ENCODE data around the gene ANKMY1.

ANKMY1 gene

GRCh38 chr2:240455647-240456446 is 101.9 kb downstream of the ANKMY1 start:
- no peak for DNase-seq

DNA sequence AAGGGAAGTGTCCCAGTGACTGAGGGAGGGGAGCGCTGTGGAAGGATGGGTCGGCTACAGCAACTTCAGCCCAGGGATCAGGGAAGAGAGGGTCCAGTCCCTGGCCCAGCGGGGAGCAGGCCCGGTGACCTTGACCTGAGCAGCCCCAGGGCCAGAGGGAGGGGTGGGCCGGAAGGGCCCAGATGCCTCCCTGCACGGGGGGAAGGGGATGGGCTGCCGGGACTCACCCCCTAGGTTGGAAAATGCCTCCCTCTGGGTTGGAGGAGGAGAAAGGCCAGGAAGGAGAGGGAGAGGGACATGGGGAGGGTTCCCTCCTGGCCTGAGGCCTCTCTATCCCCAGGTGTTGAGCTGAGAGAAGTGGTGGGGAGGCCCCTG is 102.5 kb downstream of the ANKMY1 start:
- no peak for DNase-seq

- DNase-seq: no peak
Observed at GRCh38 chr2:240454106-240454901, 103.5 kb downstream of the ANKMY1 start.

GRCh38 chr2:240453461-240454105 is 104.2 kb downstream of the ANKMY1 start:
- no peak for DNase-seq

DNA sequence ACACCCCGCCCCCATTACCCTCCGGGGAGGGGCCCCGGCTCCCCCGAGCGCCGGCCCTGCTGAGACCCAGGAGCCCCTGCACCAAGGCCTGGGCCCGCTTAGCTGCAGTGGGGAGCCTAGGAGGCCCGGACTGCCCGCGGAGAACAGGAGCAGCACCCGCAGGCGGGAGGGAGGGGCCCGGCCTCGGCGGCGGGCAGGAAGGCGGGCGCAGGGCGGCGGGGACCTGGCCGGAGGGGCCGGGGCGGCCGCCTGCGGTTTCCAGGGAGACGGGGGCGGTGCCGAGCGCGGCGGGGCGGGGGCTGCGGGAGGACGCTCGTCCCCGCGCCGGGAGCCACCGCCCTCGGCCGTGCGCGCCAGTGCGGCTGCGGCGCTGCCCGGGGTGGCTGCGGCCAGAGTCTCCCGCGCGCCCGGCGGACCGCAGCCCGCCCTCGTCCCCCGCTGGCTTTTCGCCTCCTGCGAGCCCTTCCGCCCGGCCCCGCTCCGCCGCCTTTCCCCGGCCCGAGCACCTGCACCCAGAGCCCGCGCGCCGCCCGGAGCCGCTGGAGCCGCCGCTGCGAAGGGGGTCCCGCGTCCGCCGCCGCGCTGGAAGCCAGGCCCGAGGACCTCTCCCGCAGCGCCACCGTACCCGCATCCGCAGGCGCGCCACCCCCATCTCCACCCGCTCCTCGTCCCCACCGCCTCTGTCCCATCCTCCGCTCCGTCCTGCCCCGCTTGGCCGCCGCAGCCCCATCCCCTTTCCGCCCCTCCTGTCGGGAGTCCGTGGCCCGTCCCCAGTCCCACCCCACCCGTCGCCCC is 105.1 kb downstream of the ANKMY1 start:
- no peak for DNase-seq

- DNase-seq: no peak
Observed at GRCh38 chr2:240451791-240452461, 105.9 kb downstream of the ANKMY1 start.

DNA sequence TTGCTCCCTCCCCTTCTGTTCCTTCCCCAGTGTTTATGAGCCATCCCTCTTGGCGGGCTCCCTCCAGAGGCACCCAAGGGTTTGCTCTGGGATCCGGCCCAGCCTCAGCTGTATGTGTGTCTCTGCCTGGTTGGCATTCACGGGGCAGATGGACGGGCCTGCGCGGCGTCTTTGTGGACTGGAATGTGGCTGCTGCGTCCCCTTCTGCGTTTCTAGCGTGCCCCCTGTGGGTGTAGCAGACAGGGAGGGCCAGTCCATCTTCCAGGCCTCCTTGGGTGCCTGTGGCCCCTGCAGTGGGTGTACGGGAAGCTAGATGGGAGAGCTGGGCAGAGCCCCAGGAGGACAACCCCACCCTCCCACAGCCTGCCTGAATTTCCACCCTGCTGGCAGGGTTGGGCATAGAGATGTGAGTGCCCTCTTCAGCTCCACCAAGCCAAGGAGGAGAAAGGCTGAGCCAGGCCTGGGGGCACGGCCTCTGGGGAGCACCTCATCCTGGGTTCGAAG is 106.6 kb downstream of the ANKMY1 start:
- no peak for DNase-seq

- no peak for DNase-seq
Observed at GRCh38 chr2:240450532-240451107, 107.2 kb downstream of the ANKMY1 start.

- DNase-seq: no peak
Observed at GRCh38 chr2:240449764-240450531, 107.8 kb downstream of the ANKMY1 start.

DNA sequence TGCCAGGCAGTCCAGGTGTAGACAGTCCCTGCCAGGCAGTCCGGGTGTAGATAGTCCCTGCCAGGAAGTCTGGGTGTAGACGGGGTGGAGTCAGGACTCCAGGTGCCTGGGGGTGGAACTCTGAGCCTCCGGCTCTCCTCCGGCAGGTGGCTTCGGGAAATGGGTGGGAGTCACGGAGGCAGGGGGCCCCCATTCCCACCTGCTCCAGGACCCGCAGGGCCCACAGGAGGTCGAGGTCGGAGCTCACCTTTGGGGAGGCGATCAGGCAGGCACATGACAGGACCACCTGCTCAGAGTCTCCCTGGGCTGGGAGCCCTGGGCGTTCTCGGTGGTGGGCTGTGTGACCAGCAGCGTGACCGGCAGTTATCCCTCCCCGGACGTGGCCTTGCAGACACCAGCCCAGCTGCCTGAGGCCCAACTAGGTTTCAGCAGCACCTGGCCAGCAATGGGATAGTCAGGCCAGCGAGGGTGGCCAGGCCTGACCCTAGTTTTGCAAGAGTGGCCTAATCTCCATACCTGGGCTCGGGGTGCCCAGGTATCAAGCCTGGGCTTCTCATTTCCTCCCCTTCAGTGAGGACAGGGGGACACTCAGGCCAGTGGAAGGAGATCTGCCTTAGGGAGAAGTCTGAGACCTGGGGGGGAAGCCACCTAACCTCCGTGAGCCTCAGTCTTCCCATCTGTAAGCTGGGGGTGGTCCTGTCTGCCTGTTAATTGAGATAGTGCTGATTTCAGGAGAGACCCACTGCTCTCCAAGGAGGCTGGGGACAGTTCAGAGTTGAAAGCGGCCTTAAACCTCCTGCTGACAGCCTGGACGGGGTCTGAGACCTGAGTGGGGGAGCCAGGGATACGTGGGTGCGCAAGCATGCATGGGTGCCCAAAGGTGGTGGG is 109.2 kb downstream of the ANKMY1 start:
- DNase-seq: no peak

DNA sequence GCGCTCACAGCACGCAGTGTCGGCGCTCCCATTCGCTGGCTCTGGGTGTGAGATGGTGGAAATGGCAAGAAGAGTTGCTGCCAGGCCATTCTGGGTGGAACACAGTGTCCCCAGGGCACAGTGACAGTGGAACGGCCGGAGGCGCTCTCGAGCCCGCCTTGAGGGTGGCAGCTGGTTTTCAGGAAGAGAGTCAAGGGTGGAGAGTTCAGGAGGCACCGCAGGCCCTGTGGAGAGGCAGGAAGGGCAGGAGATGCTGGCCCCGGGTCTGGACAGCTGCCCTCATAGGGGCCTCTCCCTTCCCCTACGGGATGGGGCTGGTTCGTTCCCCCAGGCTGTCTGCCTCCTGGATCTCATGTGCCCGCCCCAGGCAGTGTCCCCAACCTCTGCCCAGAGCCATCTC is 109.9 kb downstream of the ANKMY1 start:
- no peak for DNase-seq

- DNase-seq: no peak
Observed at GRCh38 chr2:240447331-240447730, 110.5 kb downstream of the ANKMY1 start.

DNA sequence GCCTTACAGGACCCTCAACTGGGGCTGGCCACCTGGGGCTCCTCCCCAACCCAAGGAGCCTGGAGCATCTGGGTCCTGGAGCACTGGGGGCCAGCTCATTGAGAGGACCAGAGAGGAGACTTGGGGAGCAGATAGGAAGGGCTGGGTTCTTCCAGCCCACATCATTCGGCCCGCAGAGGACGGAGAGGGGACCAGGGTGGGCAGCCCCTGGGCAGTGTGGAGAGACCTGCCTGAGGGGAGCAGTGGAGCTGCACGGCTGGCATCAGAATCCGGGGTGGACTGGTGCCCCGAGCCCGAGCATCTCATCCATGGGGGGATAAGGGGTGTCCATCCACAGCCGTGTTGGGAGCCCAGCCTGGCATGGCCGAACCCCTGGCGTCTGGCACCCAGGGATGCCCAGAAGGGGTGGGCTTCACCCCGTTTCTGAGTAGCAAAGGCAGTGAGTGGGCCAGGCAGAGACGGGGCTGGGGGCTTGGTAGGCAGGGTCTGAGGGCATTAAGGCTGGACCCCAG is 111.1 kb downstream of the ANKMY1 start:
- DNase-seq: no peak

DNA sequence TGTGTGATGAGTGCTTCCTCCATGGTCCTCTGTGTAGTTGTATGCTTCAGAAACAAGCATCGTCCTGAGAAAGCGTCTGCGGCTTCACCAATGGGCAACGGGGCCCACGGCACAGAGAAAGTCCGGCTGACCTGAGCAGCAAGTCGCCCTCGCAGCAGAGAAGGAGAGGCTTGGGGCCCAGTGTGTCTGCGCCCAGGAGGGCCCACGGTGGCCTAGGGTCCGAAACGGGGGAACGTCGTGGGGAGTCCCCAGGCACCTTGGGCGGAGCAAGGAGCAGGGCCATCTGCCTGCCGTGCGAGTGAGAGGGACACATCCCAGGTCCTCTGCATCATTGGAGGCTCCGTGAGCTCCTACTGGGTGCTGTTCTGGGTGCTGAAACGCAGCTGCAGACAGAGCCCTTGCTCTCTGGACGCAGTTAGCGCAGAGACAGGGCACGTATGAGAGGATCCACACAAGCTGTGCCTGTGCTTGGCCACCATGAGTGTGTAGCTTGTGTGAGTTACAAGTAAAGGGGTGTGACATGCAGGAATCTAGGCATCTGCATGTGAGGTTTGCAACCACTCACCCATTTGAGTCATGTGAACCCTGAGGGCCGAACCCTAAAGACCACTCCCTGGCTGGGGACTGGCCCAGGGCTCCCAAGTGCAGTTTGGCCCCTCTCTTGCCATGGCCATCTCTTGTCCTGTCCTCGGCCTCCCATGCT is 111.7 kb downstream of the ANKMY1 start:
- DNase-seq: no peak

DNA sequence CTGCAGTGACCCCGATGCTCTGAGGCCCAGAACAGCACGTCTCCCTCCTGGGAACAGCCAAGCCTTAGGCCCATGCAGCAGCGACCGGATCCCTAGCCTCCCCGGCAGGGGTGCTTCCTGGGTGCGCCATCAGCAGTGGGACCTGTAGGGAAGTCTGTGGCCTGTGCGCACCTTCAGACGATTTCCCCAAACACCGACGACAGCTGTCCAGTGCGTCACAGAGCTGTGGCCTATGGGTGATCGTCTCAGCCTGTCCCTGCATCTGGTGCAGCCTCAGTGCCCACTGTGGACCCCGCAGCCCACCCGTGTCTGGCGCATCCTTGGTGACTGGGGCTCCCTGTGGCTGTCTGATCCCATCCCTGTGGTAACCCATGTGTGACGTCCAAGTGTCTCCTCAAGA is 113.3 kb downstream of the ANKMY1 start:
- no peak for DNase-seq

GRCh38 chr2:240443891-240444301 is 113.9 kb downstream of the ANKMY1 start:
- no peak for DNase-seq

GRCh38 chr2:240442891-240443715 is 114.7 kb downstream of the ANKMY1 start:
- DNase-seq: no peak

GRCh38 chr2:240441993-240442411 is 115.8 kb downstream of the ANKMY1 start:
- no peak for DNase-seq

All from inflammatory macrophage treated with lipopolysaccharide for 4 hours (primary cell).